ENCODE measurements around the gene SRRM4.

The SRRM4 gene

DNA sequence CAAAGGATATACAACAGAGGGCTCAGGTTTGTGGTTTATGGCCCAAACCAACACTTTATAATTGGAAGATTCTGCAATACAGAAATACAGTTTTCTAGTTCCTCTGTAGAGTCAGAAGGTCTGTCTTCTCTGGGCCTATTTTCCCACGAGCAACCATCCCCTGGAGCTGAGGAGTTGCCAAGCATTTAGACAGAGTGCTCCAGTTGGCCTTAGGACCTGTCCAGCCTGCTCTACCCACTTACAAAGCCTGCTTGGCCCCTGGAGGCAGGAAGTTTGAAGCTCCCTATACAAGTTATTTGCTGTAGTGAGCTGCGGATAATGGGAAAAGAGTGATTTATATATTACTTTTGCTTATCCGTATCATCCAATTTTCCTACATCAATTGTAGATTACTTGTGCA lies 136.6 kb downstream of the SRRM4 start:
- no peak for DNase-seq (ENCODE audit: low read depth in 2 of 2)

DNA sequence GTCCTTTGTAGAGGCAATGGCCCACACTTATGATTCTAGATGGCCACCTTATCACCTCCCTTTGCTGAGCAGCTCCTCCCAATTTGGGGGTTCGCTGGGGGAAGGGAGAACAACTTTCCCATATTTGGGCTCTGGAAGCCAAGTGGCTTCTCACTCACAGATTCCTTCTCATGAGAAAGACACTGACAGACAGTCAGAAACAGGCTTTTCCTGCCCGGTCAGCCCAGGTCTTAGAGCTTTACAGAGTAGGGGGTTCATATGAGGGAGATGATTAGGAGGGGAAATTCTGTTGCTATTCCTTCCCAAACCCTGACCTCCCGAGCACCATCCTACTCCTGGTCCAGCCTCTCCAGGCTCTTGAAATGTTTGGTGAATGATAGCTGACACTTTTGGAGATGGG lies 137.3 kb downstream of the SRRM4 start:
- no peak for DNase-seq (ENCODE audit: low read depth in 2 of 2)

DNA sequence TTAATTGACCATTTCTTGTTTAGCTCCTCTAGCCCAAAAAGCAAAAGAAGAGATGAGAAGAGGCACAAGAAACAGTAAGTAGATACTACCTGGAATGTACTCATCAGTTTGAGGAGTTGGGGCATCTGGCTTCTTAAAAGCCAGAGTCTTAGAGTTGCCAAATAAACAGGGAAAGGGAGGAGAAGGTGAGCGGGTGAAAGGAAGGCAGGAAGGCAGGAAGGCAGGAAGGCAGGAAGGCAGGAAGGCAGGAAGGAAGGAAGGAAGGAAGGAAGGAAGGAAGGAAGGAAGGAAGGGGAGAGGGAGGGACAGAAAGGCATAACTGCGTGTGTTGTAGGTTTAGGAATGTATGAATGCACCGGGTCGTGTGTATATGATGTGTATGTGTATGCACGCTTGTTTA lies 140.7 kb downstream of the SRRM4 start:
- no peak for DNase-seq (ENCODE audit: low read depth in 2 of 2)

DNA sequence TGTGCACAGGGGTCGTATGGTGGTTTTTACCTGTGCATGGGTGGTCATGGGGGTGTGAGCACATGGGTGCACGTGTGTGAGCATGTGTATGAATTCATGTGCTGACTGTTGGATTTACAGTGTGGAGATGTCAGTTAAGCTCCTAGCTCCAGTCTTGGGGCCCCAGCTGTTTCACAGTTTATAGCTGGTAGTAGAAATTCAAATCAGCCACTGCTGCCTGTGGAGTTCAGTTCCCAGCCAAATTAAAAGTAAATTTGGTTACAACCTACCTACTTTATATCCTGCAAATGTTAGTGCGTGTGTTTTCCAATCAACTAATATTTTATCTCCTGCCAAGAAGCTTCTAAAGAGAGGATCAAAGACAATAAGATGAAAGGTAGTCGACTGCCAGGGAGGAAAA lies 141.4 kb downstream of the SRRM4 start:
- DNase-seq (ENCODE audit: low read depth in 2 of 2): no peak

DNA sequence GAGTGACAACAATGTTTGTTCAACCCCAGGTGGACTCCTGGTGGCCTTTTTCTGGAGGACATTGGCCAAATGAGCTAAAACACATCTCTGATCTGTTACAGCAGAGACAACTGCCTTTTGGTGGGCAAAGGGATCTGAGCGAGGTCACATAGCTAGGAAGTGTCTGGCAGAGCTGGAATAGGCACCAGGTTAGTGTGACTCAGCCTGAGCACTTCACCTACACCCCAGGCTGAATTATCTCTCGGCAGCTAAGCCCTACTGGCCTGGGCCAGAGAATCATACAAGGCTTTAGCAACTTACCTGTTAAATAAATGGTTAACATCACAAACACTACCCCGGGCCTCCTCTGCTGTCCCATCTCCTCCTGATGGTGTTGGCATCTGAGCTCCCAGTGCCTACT lies 147.2 kb downstream of the SRRM4 start:
- no peak for DNase-seq (ENCODE audit: low read depth in 2 of 2)

DNA sequence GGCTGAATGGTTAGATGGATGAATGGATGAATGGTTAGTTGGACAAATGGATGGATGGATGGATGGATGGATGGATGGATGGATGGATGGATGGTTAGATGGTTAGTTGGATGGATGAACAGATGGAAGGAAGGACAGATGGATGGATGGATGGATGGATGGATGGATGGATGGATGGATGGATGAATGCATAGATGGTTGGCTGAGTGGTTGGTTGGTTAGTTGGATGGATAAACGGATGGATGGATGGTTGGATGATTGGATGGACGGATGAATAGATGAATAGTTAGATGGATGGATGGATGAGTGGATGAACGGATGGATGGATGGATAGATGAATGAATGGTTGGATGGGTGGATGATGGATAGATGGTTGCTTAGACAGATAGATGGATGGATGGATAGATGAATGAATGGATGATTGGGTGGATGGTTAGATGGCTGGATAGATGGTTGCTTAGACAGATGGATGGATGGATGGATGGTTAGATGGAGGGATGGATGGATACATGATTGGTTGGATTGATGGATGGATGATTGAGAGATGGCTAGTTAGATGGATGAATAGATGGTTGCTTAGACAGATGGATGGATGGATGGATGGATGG lies 148.6 kb downstream of the SRRM4 start:
- no peak for DNase-seq (ENCODE audit: low read depth in 2 of 2)

DNA sequence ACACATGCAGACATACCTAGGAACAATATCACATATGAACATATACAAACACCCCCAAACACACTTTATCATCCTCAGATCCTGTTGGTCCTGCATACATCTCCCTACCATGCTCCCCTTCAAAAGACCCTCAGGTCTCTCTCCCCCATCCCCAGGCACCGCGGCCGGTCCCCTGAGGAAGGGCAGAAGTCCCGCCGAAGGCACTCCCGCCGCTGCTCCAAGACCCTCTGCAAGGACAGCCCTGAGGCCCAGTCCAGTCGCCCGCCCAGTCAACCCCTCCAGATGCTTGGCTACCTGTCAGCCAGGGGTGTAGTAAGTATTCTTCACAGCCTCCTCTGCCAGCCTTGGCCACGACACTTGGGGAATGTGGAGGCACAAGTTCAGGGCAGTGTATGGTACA lies 149.2 kb downstream of the SRRM4 start:
- DNase-seq (ENCODE audit: low read depth in 2 of 2): no peak

DNA sequence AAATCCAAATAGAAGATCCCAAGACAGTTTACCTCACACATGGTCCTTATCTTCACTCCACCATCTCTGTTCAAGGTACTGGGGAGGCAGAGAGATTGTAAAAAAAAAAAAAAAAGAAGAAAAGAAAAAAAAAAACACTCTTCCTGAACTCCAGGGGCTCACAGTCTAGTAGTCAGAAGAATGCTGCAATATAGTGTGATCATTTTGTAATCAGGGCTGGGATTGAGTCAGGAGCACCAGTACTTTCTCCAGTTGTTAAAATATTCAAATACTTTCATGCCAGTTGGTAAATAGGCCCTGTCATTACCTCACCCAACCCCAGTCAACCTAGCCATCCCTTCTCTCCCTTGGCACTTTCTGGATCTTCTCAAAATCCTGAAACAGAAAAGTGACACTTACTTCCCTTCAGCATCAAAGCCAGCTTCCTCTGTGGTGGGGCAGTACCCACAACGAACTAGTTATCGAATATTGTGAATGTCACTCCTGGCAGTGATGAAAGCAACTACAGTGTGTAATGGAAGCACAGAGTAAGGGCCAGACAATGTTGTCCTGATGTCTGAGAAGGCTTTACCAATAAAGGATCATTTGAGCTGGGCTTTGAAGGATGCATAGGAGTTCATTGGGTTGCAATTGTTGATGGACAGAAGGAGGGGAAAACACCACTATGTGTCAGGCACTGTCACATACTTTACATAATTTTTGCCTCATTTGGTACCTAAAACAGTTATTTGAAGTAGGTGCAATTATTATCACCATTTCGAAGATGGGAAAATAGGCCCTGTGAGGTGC lies 153.1 kb downstream of the SRRM4 start:
- no peak for DNase-seq (ENCODE audit: low read depth in 2 of 2)

DNA sequence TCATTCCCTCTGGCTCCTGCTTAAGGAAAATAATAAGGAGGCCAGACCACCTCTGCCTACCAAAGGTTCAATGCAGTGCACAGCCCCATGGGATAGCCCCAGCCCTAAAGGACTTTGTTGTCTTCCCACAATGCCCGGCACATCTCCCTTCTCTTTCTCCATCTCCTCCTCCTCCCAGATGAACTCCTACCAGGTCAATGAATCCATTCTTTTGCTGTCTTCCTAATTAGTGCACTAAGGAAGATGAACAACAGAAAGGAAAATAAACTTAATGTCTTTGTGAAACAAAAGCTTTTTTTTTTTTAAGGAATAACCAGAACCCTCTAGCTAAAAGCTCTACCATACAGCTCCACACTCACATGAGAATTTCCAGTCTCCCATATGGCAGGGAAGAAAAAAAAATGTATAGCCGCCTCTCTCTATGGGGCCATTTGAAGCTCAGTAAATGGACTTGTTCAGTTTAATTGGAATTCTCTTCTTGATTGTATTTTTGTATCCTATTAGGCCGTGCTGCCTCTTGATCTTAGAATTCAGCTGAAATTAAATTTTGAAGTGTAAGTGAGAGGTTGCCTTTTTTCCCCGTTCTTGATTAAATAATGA lies 155.6 kb downstream of the SRRM4 start:
- no peak for DNase-seq (ENCODE audit: low read depth in 2 of 2)

DNA sequence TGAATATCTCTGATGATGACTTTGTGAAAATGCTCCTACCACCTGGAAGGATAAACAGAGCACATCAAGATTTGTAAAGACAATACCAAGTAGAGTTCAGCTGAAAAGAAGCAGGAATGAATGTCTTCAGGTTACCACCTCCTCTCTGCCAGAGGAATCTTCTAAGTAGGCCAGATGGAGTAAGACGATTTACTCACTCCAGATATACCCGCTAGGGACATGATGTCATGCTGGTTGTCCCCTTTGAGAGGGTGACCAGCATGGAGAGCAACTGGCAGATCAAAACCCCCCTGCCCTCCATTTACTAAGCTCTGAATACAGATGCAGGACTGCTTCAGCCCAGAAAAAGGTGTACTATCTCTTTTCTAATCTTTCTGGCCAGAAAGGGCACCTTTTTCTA lies 158.1 kb downstream of the SRRM4 start:
- DNase-seq (ENCODE audit: low read depth in 2 of 2): no peak

DNA sequence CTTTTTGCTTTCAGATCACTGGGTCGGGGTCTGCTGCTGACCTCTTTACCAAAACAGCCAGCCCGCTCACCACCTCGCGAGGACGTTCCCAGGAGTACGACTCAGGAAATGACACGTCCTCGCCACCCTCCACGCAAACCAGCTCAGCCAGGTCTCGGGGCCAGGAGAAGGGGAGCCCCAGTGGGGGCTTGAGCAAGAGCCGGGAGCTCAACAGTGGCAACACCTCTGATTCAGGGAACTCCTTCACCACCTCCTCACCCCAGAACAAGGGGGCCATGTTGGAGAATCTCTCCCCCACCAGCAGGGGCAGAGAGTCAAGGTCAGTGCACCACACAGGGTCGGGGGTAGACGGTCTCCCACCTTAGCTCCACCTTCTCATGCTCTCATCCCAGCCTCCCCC lies 164.0 kb downstream of the SRRM4 start:
- DNase-seq (ENCODE audit: low read depth in 2 of 2): no peak

DNA sequence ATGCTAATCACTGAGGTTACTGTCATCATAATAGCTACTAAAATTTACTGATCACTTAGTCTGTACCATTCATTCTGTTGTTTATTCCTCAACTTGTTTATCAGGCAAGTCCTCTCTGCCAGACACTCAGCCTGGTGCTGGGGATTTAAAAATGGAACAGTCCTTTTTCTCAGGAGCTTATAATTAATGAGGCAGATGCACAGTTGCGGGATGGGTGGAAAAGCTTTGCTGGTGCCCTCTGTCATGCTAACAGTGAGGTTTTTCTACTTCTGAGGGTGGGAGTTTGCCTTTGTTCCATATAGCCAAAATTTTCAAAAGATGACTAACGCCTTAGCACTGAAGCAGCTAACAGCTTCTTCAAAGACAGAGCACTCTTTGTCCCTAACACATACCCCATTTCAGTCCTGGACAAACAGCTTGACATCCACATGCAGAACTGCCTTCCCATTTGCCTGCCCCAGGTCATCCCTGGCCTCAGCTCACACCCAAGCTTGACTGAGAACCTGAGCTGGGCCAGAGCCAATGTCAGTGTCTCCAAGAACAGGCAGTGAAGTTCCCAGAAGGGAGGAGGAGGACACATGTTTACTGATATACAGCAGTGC lies 166.6 kb downstream of the SRRM4 start:
- DNase-seq (ENCODE audit: low read depth in 2 of 2): no peak

DNA sequence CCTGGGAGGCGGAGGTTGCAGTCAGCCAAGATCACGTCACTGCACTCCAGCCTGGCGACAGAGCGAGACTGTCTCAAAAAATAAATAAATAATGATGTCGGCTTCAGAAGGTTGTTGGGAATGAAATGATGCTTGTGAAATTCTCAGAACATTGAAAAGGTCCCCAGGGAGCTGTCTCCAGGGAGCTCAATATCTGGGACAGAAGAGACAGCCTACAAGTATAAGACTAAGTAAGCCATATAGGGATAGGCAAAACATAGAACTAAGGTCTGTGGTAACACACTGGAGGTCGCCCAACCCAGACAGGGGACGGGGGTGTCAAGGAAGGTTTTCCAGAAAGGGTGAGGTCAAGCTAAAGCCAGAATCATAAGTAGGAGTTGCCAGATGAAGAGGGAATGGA lies 167.9 kb downstream of the SRRM4 start:
- DNase-seq (ENCODE audit: low read depth in 2 of 2): no peak

DNA sequence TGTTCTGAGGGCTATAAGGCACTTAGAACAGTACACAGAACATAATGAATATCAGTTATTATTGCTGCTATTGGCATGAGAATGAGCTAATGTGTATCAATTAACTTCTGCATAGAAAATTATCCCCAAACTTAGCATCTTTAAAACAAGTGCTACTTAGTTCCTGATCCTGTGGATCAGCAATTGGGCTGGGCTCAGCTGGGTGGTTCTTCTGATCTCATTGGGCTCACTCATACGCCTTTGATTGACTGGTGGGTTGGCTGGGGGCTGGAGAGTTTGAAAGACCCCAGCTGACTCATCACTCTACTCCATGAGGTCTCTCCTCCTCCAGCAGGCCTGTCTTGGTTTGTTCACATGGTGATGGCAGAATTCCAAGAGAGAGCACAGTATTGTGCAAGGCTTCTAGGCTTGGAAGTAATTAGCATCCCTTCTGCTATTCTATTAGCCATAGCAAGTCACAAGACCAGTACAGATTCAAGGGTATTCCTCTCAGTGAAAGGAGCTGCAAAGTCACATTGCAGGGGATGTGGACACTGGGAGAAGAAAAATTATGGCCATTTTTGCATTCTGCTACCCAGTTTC lies 170.2 kb downstream of the SRRM4 start:
- no peak for DNase-seq (ENCODE audit: low read depth in 2 of 2)

DNA sequence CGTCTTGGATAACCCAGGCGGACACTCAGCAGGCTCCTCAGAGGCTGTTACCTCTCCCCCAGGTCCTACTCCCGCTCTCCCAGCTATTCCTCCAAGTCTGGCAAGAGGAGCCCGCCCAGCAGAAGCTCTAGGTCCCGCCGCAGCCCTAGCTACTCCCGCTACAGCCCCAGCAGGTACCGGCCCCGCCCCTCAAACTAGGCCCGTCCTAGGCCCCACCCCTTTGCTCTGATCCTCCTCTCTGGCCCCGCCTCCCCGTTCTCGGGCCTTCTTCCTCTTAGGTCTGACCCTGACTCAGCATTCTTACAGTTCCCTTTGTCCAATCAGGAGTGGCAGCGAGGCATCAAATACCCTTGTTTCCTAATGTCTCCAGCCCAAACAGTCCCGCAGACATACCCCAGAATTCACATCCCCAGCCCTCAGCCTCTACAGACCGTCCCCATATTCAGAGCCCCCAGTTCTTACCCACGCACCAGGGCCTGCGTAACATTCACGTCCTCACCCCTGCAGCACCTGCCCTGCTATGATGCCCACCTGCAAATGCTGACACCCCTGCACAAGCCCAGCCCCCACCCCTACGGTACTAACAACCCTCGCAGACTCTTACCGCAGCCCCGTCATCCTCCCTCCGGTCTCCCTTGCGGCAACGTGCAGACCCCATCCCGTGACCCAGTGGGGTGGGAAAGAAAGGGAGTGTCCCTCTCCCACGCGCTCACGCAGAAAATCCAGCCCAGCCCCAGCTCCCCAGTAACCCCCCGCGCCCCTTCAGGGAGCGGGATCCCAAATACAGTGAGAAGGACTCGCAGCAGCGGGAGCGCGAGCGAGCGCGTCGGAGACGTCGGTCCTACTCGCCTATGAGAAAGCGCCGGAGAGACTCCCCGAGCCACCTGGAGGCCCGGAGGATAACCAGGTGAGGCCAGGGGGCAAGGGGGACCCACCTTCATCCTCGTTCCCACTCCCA lies 172.4 kb downstream of the SRRM4 start:
- no peak for DNase-seq (ENCODE audit: low read depth in 2 of 2)

DNA sequence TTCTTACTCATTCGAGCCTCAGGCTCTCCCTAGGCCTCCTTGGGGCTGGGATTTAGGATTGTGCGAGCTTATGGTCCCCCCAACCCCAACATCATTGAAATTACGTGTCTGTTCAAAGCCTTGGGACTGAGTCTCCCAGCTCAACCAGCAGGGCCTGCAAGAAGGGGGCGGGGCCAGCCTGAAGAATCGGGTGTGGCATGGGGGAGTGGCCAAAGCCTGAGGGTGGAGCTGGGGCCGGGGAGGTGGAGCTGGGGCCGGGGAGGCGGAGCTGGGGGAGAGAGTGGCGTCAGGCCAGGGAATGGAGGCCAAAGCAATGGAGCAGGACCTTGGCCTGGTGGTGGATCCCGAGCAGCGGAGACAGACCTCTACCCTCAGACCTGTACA lies 173.1 kb downstream of the SRRM4 start:
- no peak for DNase-seq (ENCODE audit: low read depth in 2 of 2)

DNA sequence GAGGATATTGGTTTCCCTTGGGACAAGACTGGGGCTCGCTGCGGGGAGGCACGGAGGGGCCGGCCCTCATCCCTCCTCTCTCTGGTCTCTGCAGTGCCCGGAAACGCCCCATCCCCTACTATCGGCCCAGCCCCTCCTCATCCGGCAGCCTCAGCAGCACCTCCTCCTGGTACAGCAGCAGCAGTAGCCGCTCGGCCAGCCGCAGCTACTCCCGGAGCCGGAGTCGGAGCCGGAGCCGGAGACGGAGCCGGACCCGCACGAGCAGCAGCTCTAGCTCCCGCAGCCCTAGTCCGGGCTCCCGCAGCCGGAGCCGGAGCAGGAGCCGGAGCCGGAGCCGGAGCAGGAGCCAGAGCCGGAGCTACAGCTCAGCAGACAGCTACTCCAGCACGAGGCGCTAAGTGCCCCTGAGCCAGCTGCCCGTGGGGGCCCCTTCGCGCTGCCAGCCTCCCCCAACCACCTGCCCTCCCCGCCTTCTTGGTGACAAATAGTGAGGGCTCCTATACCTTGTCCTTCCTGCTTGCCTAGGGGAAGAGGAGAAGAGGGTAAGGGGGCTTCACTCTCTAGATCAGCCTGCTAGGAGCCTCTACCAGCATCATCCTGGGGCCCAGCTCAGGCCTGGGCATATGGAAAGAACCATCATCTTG lies 175.2 kb downstream of the SRRM4 start:
- DNase-seq (ENCODE audit: low read depth in 2 of 2): no peak

DNA sequence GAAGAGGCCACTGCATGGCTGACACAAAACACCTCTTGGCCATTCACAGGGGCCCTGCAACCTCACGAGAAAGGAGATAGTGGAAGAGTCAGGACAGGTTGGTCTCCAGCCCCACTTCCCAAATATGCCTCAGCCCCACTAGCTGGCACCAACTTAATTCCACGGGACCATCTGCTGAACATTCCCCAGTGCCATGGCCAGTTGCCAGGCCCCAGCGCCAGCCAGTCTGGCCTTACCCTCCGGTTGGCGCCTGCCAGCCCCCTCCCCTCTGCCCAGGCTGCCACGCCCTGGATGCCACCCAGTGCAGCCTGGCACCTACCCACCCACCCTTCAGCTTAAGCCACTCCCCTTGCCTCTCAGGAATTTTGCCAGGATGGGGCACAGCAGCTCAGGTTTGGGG lies 176.2 kb downstream of the SRRM4 start:
- DNase-seq (ENCODE audit: low read depth in 2 of 2): no peak

DNA sequence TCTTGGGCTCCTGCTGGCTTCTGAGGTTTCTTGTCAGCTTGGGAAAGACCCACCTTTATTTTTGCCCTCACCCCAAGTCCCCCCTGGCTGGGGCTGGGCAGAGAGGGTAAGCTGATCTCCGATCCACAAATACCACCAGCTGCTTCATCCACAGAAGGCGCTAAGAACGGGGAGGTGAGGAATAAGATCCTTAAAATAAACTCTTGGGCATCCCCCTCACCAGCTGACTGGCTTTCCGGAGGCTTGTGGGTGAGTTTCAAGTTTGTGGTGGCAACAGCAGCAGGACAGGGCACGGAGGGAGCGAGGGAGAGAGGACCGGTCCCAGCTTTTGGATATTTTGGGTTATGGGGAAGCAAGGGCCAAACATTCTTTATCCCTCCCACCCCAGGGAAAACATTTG lies 176.6 kb downstream of the SRRM4 start:
- DNase-seq (ENCODE audit: low read depth in 2 of 2): no peak

DNA sequence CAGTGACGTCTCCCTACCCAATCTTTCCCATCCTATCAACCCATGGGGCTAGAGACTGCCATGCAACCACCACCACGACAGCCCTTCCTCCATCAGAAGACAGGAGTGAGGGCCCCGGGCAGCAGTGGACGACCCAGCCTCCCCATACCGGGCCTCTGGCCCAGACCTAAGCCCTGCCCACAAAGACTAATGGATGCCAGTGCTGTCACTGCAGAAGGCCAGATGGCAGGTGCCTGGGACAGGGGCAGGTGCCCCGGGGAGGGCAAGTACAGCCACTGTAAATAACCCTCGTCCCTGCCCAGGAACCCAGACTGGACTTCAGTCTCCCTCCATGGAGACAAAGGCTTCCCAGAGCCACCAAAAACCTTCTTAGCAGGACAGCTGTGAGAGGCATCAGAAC lies 177.1 kb downstream of the SRRM4 start:
- no peak for DNase-seq (ENCODE audit: low read depth in 2 of 2)

DNA sequence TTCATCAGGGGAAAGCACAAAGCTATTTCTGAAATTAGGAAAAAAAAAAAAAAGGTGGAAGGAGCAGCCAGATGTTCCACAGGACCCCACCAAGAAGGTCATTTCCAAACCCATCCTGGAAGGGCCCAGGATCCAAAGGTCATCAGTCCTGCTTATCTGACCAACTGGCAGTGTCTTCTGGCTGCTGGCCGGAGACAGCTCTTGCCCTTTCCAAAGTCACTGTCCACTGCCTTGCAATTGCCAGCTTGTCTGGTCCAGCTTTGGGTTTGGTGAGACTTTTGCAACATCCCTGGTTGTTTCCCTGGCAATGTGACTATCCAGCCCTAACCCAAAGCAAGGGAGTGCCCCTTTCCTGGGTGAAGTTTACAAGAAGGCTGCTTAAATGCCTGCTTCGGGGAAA lies 178.5 kb downstream of the SRRM4 start:
- no peak for DNase-seq (ENCODE audit: low read depth in 2 of 2)
